GM19438 (cell line): ENCODE measurements around the gene CPN2.

Source experiments
- ATAC-seq: cut with Tn5 transposase; IDR thresholded peaks from one replicate; pipeline ENCODE4 v1.9.1; 2021; ENCODE audit warnings: low read depth; ENCODE audit not compliant: unreplicated experiment

CPN2 gene

DNA sequence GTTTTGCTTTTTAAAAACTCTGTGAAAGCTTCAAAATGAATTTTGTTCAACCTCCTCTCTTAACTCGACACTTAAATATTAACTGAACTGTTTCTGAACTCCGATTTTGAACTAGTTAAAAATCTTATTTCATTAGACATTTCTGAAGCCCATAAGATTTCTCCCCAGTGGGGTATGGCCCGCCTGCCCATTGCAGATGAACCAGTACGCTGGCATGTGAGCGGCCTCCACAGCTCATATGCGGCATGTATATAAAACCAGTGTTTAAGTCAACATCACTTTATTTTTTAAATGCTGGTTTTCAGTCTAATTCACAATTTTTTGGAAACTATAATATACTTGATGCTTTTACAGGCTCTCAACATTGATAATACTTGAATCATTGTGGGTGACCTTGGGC, 50.2 kb downstream of the CPN2 start:
- no peak for ATAC-seq

DNA sequence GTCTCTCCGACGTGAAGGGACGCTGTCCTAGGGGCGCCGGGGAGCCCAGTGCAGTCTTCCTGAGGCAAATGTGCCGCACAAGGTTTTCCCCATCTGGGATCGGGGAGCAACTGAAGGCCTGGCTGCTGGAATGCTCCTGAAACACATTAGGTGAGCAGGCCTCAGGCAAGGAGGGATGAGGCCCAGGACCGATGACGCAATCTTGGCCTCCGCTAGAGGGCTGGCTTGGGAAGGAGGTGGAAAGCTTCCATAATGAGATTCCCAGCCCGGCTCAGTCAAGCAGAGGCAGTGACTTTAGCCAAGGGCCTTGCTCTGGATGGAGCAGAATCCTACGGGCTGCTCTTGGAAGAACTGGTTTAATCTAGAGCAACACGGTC, 50.8 kb downstream of the CPN2 start:
- ATAC-seq = no peak

DNA sequence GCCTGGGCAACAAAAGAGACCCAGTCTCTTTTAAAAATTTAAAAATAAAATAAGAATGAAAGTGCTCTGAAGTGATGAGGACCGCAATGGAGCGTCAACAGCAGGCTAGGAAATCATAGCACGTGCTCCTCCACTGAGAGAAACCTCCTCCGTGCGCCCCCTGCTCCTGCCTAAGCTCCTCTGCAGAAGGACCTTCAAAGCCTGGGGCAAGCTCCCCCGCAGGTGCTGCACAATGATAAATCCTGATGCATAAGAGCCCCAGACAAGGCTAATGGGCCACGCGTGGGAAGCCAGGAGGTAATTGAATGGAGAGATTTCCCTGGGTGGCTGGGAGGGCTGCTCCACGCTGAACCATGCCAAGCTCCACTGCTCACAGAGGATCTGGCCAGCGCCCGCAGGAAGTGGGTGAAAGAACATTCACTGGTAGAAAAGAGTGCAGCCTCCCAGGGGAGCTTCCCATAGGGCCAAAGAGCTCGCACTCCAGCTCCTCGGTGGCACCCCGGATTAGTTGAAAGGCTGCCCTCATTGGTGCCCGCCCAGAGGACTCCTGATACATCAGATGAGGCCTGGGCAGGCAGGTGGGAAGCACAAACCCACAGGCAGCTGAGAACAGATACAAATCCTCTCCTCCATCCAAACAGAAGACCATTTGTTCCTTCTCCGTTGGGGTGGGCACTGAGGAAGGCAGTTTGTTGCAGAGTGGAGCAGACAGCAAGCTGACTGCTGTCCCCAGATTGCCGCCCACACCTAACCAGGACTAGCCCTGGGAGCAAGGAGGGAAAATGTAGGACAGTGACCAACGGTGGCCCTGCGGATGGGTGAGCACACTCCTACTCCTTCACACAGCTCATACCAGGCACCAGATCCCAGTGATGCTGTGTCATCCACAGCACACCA, 52.5 kb downstream of the CPN2 start:
- ATAC-seq = no peak

DNA sequence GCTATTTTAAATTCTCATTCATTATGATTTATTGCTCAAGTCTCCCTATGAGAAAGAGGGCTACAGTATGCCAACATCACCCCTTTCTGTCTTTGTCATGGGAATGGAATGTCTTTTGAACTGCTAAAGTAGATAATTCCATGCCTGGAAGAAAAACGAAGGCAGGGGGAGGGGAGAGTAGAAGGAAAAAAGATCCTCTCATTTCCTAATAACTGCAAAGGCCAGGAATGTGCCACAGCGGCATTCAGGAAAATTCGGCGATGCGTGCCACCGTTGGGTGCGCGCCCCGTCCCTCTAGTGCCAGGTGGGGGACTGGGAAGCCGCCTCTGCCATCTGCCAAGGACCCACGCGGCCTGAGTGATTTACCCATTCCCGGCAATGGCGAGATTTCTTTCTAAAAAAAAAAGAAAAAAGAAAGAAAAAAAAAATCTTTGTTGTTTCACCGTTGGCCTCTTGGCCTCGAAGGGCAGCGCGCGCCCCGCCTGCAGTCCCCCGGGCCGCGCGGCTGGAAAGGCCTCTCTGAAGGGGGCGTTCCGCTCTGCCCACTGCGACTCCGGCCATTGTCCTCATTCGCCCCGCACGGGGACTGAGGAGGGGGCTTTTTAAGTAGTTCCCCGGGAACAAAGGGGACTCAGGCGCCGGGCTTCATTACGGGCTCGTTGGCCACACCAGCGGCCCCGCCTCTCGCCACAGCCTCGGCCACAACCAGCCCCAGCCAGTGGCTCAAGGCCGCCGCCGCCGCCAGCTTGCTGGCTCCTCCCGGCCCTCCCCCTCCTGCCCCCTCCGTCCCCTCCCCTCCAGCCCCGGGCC, 54.5 kb downstream of the CPN2 start:
- no peak for ATAC-seq

DNA sequence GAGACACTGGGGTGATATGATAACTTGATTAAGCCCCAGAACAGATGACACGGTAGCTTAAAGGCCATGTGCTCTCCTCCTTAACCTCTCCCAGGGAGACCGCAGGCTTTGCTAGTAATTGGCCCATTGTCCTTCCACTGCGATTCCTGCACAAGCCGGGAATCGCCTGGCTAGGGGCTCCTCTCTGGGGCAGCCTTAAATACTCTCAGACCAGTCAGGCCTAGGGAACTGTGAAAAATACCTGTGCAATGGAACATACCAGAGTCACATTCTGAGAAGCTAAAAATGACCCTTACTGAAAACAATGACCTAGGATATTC, 56.3 kb downstream of the CPN2 start:
- no peak for ATAC-seq

DNA sequence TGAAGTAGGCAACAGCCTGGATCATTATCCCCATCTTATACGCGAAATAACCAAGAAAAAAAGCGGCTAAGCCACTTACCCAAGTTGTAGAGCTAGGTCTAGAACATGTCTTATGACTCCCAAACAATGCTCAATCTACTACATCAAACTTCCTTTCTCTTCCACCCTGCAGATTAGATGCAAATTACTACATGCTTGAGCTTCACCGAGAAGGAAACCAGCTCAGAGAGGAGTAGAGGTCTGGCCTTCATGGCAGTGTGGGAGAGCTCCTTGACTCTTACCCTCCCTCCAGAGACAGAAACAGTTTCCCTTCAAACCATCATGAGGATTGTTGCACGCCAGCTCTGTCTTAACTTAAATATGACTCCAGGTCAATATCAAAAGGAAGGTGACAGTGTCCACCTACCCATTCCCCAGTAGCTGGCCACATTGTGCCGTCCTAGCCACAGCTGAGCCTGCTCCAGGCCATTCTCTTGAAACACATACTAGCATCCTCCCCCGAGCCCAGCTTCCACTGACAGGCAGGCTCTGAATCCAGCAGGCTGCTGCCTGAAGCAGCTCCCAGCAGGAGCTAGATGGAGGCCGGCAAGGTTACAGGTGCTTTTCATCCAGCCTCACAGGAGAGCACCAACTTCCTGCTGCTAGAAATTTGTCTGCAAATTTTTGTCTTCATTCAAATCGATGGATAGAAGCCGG, 56.8 kb downstream of the CPN2 start:
- ATAC-seq = no peak

DNA sequence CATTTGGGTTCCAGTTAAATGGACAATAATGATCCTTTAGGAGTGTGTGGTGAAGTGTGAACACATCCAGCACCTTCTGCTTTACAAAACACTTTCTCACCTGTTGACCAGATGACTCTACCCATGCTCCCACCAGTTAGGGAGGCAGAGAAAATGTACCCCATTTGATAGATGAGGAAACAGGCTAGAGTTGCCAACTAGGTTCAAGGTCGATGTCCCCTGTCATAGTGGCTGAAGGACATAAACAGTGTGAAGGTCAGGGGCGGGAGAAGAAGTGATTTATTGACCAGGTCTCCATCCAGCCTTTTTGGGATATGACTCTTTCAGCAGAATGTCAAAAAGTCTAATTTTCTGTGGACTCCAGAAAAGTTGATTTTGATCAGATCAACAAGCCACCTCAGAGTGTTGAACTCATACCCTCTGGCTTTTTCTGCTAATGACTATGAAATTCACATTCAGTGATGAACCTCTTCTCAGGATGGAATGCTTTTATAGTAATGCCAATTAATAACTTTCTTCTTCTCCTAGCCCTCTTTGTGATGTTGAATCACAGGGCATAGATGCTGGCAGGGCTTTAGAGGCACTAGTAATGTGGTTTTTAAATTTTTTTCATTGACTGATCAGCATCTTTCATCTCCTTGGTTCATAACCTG, 57.5 kb downstream of the CPN2 start:
- ATAC-seq = no peak

DNA sequence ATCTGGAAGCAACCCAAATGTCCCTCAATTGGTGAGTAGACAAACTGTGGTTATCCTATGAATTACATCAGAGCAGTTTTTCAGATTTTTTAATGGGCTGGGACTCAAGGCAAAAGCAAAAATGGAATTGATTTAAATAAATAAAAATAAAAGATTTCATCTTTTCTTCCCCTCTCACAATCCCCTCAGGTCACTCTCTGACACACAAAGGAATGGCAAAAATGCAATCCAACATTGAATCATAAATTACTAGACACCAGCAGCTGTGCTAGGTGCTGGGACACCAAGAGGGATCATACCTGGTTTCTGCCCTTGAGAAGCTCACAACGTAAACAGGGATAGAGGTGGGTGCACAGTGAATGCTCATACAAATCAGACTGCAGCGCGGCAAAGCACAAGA, 58.8 kb downstream of the CPN2 start:
- no peak for ATAC-seq
